ENCODE data around the gene ARHGEF12.

GRCh38 chr11:120391292-120391691 is 55.1 kb downstream of the ARHGEF12 start:
- no peak for TF ChIP-seq CTCF (conservative IDR thresholded peaks at IDR 0.05; ENCODE audit: low read depth, low read length)
- no peak for TF ChIP-seq EZH2phosphoT487 (IDR thresholded peaks at IDR 0.05; ENCODE audit: borderline replicate concordance, low read length)
